GM18499 (cell line): ENCODE data around the gene COG6.

Source experiments
- ATAC-seq: cut with Tn5 transposase; IDR thresholded peaks from one replicate; pipeline ENCODE4 v1.9.1; 2021; ENCODE audit warnings: moderate number of reproducible peaks; ENCODE audit not compliant: insufficient read depth, unreplicated experiment

COG6 gene

GRCh38 chr13:39766464-39767158 lies 111.1 kb downstream of the COG6 start:
- ATAC-seq: no peak

GRCh38 chr13:39767791-39768517 lies 112.5 kb downstream of the COG6 start:
- no peak for ATAC-seq

GRCh38 chr13:39768962-39769361 lies 113.5 kb downstream of the COG6 start:
- ATAC-seq: no peak

GRCh38 chr13:39770221-39771090 lies 115.0 kb downstream of the COG6 start:
- ATAC-seq: no peak

- no peak for ATAC-seq
Measured at GRCh38 chr13:39773833-39774232, 118.4 kb downstream of the COG6 start.

- no peak for ATAC-seq
Measured at GRCh38 chr13:39776439-39776838, 121.0 kb downstream of the COG6 start.

GRCh38 chr13:39777021-39777420 lies 121.6 kb downstream of the COG6 start:
- no peak for ATAC-seq

- no peak for ATAC-seq
Measured at GRCh38 chr13:39777527-39778061, 122.1 kb downstream of the COG6 start.

- no peak for ATAC-seq
Measured at GRCh38 chr13:39779337-39780265, 124.1 kb downstream of the COG6 start.

GRCh38 chr13:39780711-39781110 lies 125.2 kb downstream of the COG6 start:
- no peak for ATAC-seq

- no peak for ATAC-seq
Measured at GRCh38 chr13:39781381-39781780, 125.9 kb downstream of the COG6 start.

GRCh38 chr13:39783051-39783450 lies 127.6 kb downstream of the COG6 start:
- ATAC-seq: no peak

- ATAC-seq: no peak
Measured at GRCh38 chr13:39784347-39784746, 128.9 kb downstream of the COG6 start.

GRCh38 chr13:39786091-39786490 lies 130.6 kb downstream of the COG6 start:
- no peak for ATAC-seq

- no peak for ATAC-seq
Measured at GRCh38 chr13:39787086-39787487, 131.6 kb downstream of the COG6 start.

GRCh38 chr13:39788102-39788501 lies 132.6 kb downstream of the COG6 start:
- ATAC-seq: no peak

GRCh38 chr13:39789451-39789850 lies 134.0 kb downstream of the COG6 start:
- no peak for ATAC-seq
